DOHH2 (cell line): Measurements from ENCODE around the gene ELOVL6.

Experiments
- H3F3A ChIP-seq: fragments of 200-600 bp; sonication (generic), shearing (Covaris generic); 2 replicates; pipeline ENCODE4 v1.6.0; 2016; ENCODE audit warnings: antibody characterized with exemption, mild to moderate bottlenecking; ENCODE audit not compliant: control insufficient read depth, insufficient read depth
- H3K27ac ChIP-seq: fragments of 200-600 bp; sonication (generic); 2 replicates; pipeline ENCODE4 v1.5.1; 2014; ENCODE audit warnings: low read depth, mild to moderate bottlenecking, low read length, moderate library complexity
- H3K27me3 ChIP-seq: fragments of 200-600 bp; sonication (generic); 2 replicates; pipeline ENCODE4 v1.6.1; 2014; ENCODE audit warnings: mild to moderate bottlenecking, low read length, mixed read lengths; ENCODE audit not compliant: control insufficient read depth
- H3K36me3 ChIP-seq: fragments of 200-600 bp; sonication (generic); 2 replicates; pipeline ENCODE4 v1.6.1; 2014; ENCODE audit warnings: mild to moderate bottlenecking, low read length, moderate library complexity, mixed read lengths; ENCODE audit not compliant: control insufficient read depth
- H3K4me1 ChIP-seq: fragments of 200-600 bp; sonication (generic); 2 replicates; pipeline ENCODE4 v1.6.1; 2014; ENCODE audit warnings: mild to moderate bottlenecking, low read length, mixed read lengths; ENCODE audit not compliant: control insufficient read depth
- H3K4me2 ChIP-seq: fragments of 200-600 bp; sonication (generic); 2 replicates; pipeline ENCODE4 v1.6.0; 2014; ENCODE audit warnings: mild to moderate bottlenecking, low read length, moderate library complexity
- H3K4me3 ChIP-seq: fragments of 200-600 bp; sonication (generic); 2 replicates; pipeline ENCODE4 v1.5.1; 2014; ENCODE audit warnings: mild to moderate bottlenecking, low read length, mixed read lengths
- H3K79me2 ChIP-seq: fragments of 200-600 bp; sonication (generic); 2 replicates; pipeline ENCODE4 v1.6.1; 2014; ENCODE audit warnings: mild to moderate bottlenecking, low read length, mixed read lengths; ENCODE audit not compliant: control insufficient read depth
- H3K9me2 ChIP-seq: fragments of 200-600 bp; sonication (generic); replicated peaks from 2 replicates; pipeline ENCODE4 v1.6.1; 2014; ENCODE audit warnings: mild to moderate bottlenecking, low read length, mixed read lengths; ENCODE audit not compliant: control insufficient read depth
- H3K9me3 ChIP-seq: fragments of 200-600 bp; sonication (generic); 2 replicates; pipeline ENCODE4 v1.6.1; 2014; ENCODE audit warnings: antibody characterized with exemption, low read length, mixed read lengths; ENCODE audit not compliant: control insufficient read depth, insufficient read depth
- H4K20me1 ChIP-seq: fragments of 200-600 bp; sonication (generic); 2 replicates; pipeline ENCODE4 v1.6.0; 2014; ENCODE audit warnings: low read depth, mild to moderate bottlenecking, antibody characterized with exemption, low read length, moderate library complexity; ENCODE audit not compliant: control insufficient read depth, insufficient read depth
- EZH2phosphoT487 ChIP-seq: fragments of 200-600 bp; sonication (generic); IDR thresholded peaks from 2 replicates; pipeline ENCODE4 v1.6.1; 2017; ENCODE audit warnings: borderline replicate concordance, mild to moderate bottlenecking, antibody characterized with exemption, low read length, moderate library complexity, mixed read lengths
- TF ChIP-seq, protein P1 (sequence below): fragments of 200-600 bp; sonication (generic); IDR thresholded peaks from one replicate; pipeline ENCODE4 v1.5.1; 2014; ENCODE audit warnings: antibody characterized with exemption, mild to moderate bottlenecking, low read depth, low read length; ENCODE audit not compliant: poor library complexity, severe bottlenecking

ELOVL6 gene

DNA sequence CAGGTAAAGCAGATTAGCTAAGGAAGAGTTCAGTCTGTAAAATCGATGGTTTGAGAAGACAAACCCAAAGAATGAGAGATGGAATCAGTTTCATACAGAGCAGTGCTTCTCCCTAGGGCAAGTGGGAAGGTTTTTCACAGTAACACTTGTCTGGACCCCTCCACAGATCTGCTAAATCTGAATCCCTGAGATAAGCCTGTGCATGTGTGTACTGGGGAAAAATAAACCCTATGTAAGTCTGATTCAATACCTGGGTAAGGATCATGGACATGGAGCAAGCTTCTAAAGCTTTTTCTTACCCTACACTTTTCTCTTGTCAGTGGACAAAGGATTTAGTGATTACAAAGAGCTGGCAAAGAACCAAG lies 13.6 kb downstream of the ELOVL6 start:
- Histone ChIP-seq H3K4me3 (peak overlapping the region; percentile 28), H3K9me2 (no peaks in the 10 kb centered on the region), H3K79me2 (peaks cover 51% of the 10 kb centered on the region), H3K27ac (no peak overlapping the region), H4K20me1 (no peaks in the 10 kb centered on the region), H3K27me3 (no peaks in the 10 kb centered on the region), H3K36me3 (peaks cover 37% of the 10 kb centered on the region), H3K9me3 (no peaks in the 10 kb centered on the region), H3K4me2 (peak overlapping the region; percentile 33), H3F3A (no peaks in the 10 kb centered on the region), H3K4me1 (peaks cover 21% of the 10 kb centered on the region)
- TF ChIP-seq, protein P1, sequence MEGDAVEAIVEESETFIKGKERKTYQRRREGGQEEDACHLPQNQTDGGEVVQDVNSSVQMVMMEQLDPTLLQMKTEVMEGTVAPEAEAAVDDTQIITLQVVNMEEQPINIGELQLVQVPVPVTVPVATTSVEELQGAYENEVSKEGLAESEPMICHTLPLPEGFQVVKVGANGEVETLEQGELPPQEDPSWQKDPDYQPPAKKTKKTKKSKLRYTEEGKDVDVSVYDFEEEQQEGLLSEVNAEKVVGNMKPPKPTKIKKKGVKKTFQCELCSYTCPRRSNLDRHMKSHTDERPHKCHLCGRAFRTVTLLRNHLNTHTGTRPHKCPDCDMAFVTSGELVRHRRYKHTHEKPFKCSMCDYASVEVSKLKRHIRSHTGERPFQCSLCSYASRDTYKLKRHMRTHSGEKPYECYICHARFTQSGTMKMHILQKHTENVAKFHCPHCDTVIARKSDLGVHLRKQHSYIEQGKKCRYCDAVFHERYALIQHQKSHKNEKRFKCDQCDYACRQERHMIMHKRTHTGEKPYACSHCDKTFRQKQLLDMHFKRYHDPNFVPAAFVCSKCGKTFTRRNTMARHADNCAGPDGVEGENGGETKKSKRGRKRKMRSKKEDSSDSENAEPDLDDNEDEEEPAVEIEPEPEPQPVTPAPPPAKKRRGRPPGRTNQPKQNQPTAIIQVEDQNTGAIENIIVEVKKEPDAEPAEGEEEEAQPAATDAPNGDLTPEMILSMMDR = no peak
- TF ChIP-seq EZH2phosphoT487 = no peak

DNA sequence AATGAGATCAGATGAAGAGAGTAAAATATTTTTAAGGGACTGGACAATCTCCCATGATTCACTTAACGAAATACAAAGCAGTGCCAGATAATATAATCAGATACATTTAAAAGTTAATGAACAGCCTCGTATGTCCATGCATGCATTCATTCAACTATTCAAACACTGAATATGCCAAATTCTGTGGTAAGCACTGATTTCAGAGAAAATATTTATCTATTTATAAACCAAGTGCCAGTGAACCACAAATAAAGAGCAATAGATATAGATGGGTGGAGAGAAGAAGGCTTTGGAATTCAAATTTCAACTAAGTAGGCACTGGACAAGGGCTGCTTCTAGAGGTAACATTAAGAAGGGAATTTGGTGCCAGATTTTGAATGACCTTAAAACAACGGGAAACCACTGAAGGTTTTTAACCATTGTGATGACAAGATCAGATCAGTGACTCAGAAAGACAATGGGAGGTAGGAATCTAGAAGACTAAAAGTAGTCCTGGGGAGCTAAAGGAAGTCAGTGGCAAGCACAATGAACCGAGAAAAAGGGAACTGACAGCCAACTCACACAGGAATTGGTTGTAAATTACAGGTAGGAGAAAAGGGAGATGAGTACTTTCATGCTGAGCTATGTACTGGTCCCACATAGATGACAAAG lies 14.2 kb downstream of the ELOVL6 start:
- Histone ChIP-seq H3K4me2 (peak overlapping the region; percentile 33), H3K4me3 (peak overlapping the region; percentile 28), H3F3A (no peaks in the 10 kb centered on the region), H4K20me1 (no peaks in the 10 kb centered on the region), H3K27me3 (no peaks in the 10 kb centered on the region), H3K27ac (no peak overlapping the region), H3K4me1 (peaks cover 21% of the 10 kb centered on the region), H3K9me2 (no peaks in the 10 kb centered on the region), H3K9me3 (no peaks in the 10 kb centered on the region), H3K36me3 (peaks cover 38% of the 10 kb centered on the region), H3K79me2 (peaks cover 52% of the 10 kb centered on the region)
- TF ChIP-seq, protein P1 = no peak
- TF ChIP-seq EZH2phosphoT487 = no peak

GRCh38 chr4:110183643-110184042 lies 14.8 kb downstream of the ELOVL6 start:
- peaks cover 21% of the 10 kb centered on the region for H3K4me1 ChIP-seq
- H3K9me2 ChIP-seq = no peaks in the 10 kb centered on the region
- H3K9me3 ChIP-seq = no peaks in the 10 kb centered on the region
- peaks cover 46% of the 10 kb centered on the region for H3K79me2 ChIP-seq
- no peak for TF ChIP-seq EZH2phosphoT487
- TF ChIP-seq, protein P1 = no peak
- no peak overlapping the region for H3K4me2 ChIP-seq
- H3K27ac ChIP-seq = no peak overlapping the region
- H3K4me3 ChIP-seq = no peak overlapping the region
- peaks cover 38% of the 10 kb centered on the region for H3K36me3 ChIP-seq
- H3K27me3 ChIP-seq = no peaks in the 10 kb centered on the region
- H4K20me1 ChIP-seq = no peaks in the 10 kb centered on the region
- no peaks in the 10 kb centered on the region for H3F3A ChIP-seq
